HUDEP-2 (cell line): ENCODE data around the gene ARHGAP28.
"Not testable (repeated sequence)": the region's sequence is repeated elsewhere in the genome, so short reads cannot be mapped to it uniquely, and the experiment has no call there.

ENCODE experiments used
- DNase-seq, 76 experiments: peaks; one replicate each; lab custom pipeline; 2025; ENCODE audit not compliant: unreplicated experiment in 76 of 76; lab: John Stamatoyannopoulos, UW

Gene ARHGAP28

DNA sequence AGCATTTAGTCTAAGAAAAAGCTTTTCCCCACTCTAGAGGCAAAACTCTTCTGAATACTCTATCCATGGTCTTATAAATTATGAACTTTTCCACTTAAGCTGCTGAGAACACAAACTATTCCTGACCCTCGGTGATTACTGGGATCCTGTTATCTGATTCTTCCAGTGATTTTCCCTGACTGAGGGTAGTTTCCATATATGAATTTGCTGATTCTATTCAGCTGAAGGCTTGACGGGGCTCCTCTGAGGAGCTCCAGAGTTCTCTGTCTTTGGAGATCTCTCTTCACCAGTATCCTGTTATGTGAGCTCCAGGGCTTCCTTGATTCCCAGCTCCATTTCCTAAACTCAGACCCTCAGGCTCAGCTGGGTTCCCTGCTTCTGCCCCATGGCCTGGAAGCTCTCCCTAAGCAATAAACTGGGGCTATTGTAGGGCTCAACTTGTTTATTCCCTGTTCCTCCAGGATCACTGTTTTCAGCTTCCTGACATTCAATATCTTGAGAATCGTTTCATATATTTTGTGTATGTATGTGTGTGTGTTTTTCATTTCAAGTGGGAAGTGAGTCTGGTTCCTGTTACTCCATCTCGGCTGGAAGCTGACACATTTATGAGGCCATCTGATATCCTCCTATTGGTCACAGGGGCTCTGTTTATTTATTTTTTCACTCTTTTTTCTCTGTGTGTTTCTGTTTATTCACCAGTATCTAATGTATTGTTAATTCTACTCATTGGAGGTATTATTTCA lies 78.2 kb downstream of the ARHGAP28 start:
- no peak for DNase-seq

- no peak for DNase-seq
Observed at GRCh38 chr18:6810191-6810590, 80.7 kb downstream of the ARHGAP28 start.

- DNase-seq: no peak
Observed at GRCh38 chr18:6811816-6812215, 82.3 kb downstream of the ARHGAP28 start.

DNA sequence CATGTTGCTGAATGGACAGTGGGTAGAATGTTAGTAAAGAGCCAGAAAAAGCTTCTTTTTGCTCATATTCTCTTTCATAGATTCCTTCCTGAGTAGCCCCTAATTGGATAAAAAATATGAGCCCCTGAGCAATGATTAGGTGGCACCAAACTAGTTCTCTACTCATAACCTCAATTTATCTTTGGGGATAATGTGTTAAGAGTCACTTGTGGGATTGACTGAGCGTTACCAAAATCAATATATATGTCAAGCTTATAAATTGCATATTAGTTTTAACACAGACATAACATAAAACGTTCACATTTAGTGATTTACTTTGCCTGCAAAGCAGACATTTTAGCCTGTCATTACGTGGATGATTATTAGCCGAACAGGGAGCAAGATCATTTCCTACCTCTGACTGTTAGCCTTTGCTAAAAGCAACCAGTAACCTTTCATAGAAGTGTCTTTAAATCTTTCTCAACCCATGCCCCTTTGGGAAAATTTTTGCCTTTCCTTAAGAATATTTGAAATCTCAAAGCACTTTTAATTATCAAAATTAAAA lies 85.4 kb downstream of the ARHGAP28 start:
- no peak for DNase-seq

- DNase-seq: no peak
Observed at GRCh38 chr18:6816154-6816553, 86.6 kb downstream of the ARHGAP28 start.

GRCh38 chr18:6819332-6819731 lies 89.8 kb downstream of the ARHGAP28 start:
- DNase-seq: no peak

GRCh38 chr18:6820314-6820713 lies 90.8 kb downstream of the ARHGAP28 start:
- DNase-seq: no peak

DNA sequence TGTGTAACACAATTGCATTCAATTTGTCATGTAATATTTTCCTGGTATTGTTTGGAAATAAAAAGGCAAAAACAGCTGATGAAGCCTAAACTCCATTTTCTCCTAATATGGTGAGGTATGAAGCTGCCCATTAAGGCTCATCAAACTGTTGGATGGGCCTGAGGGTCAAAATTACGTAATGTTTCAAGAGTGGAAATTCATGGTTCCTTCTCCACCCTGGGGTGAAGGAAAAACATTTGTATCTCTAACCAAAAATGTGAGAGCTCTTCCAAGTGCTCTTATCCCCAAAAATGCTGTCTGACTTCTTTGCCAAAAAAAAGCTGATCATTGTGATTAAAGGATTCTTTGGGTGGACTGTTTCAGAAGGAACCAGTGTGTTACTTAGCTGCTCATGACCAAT lies 91.8 kb downstream of the ARHGAP28 start:
- DNase-seq: no peak

DNA sequence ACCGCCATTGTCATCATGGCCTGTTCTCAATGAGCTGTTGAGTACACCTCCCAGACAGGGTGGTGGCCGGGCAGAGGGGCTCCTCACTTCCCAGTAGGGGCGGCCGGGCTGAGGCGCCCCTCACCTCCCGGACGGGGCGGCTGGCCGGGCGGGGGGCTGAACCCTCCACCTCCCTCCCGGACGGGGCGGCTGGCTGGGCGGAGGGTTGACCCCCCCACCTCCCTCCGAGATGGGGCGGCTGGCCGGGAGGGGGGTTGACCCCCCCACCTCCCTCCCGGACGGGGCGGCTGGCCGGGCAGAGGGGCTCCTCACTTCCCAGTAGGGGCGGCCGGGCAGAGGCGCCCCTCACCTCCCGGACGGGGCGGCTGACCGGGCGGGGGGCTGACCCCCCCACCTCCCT lies 97.6 kb downstream of the ARHGAP28 start:
- DNase-seq: not testable (repeated sequence)

- not testable (repeated sequence) for DNase-seq
Observed at GRCh38 chr18:6827566-6827965, 98.0 kb downstream of the ARHGAP28 start.

- no peak for DNase-seq
Observed at GRCh38 chr18:6830916-6831315, 101.4 kb downstream of the ARHGAP28 start.

- no peak for DNase-seq
Observed at GRCh38 chr18:6835345-6835744, 105.8 kb downstream of the ARHGAP28 start.

DNA sequence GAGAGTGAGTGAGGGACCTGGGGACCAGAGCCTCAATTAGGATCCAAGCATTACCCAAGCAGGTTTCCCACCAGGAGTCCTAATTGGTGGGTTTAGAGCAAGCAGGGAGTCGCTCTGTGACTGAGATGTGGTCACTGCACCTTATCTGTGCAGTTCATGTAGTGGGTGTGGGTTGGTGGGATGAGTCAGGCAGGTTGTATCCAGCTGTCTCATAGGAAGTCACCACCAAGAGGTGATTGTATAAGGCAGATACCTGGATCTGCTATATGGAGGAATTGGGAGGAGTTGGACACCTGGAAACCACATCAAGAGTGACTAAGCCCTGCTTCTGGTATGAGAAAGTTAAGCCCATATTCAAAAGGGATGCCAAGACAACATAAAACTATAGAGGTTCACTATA lies 106.8 kb downstream of the ARHGAP28 start:
- DNase-seq: no peak

DNA sequence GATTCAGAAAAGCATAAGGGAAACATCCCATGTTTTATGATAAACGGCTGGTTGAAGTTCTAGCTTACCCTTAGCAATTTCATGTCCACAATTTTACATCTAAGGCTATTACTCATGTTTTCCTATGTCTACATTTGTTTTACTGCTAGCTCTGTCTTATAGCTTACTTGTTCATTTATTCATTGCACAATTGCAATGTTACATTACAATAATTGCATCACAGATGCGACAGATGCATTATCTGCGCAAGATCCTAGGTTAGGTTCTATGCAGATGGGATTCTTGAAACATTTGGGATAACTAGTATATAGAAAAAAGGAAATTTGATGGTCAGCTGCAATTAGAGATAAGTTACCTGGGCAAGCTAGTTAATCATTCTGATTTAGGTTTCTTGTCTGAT lies 108.4 kb downstream of the ARHGAP28 start:
- no peak for DNase-seq

DNA sequence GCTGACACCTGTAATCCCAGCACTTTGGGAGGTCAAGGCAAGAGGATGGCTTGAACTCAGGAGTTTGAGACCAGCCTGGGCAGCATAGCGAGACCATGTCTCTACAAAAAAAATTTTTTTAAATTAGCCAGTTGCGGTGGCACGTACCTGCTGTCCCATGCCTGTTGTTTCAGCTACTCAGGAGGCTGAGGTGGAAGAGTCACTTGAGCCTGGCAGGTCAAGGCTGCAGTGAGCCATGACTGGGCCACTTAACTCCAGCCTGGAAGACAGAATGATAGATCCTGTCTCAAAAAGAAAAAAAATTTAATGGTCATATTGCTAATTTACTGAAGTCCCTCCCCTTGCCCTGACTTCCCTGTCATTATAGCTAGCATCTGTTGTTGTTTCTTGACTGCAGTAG lies 112.6 kb downstream of the ARHGAP28 start:
- DNase-seq: no peak

DNA sequence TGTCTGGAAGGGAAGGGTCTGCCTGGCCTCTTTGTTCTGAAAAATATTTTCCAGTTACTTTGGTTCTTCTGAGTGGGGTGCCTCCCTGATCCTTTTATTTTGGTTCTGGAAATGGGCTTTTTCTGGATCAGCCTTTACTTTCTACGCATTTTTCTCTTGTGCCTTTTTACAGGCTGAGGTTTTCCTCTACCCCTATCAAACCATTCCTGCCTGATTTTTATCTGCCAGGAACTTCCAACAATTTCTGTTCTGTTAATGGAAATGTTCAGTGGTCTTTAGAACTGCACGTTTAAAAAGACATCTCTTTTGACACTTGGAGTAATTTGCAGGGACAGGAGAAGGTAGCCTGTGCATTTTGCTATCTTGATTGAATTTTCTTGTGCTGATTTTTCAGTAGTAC lies 113.8 kb downstream of the ARHGAP28 start:
- DNase-seq: no peak

DNA sequence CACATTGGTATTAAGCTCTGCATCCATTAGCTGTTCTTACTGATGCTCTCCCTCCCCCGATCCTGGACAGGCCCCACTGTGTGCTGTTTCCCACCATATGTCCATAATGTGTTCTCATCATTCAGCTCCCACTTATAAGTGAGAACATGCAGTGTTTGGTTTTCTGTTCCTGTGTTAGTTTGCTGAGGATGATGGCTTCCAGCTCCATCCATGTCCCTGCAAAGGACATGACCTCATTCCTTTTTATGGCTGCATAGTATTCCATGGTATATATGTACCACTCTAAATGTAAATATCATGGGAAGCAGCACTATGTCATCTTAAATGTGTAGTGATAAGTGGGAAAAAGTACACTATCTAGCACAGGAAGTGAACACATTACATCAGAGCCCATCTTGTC lies 116.0 kb downstream of the ARHGAP28 start:
- not testable (repeated sequence) for DNase-seq

GRCh38 chr18:6850396-6850795 lies 120.9 kb downstream of the ARHGAP28 start:
- no peak for DNase-seq

DNA sequence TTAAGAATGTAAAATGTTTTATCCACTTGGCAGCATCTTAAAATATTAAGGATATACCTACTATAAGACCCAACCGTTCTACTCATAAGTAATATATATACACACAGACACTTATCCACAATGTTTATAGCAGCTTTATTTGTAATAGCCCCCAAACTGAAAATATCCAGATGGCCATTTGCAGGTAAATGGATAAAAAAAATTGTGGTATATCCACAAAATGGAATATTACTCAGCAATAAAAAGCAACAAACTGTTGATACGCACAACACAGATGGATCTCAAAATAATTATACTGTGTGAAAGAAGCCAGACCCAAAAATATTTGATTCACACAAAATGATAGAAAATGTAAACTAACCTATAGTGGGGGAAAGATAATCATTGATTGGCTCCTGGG lies 122.0 kb downstream of the ARHGAP28 start:
- DNase-seq: no peak

GRCh38 chr18:6854811-6855210 lies 125.3 kb downstream of the ARHGAP28 start:
- no peak for DNase-seq

GRCh38 chr18:6855767-6856166 lies 126.3 kb downstream of the ARHGAP28 start:
- no peak for DNase-seq

DNA sequence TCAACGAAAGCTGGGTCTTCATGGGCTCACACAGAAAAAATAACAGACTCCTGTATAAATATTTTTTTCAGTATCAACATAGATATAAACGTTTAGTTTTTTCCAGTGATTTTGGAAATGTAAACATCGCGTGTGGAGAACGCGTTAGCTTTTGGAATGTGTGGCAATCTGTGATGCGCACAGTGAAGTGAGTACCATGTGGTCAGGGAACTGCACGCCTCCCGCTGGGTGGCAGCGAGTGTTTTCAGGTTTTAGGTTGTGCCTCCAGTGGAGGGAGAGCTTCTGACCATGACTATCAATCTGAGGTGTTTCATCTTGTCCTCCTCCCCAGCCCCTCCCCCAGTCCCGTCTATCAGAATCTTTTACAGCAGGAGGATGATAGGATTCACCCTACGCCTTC lies 127.8 kb downstream of the ARHGAP28 start:
- DNase-seq: no peak
